Tibial nerve (tissue), 4 donors: ENCODE measurements around the gene METRNL.

Experiments used
- EP300 ChIP-seq, 2 donors: sonication (generic); formaldehyde crosslinking; IDR thresholded peaks; one replicate each; pipeline ENCODE4 v1.6.1; 2017; ENCODE audit warnings: antibody characterized with exemption in 2 of 2, mild to moderate bottlenecking in 1 of 2
- POLR2A ChIP-seq, 2 donors: fragments of 450-650 bp; IDR thresholded peaks; one replicate each; pipeline ENCODE4 v1.6.1; 2017; ENCODE audit warnings: antibody characterized with exemption in 2 of 2, mild to moderate bottlenecking in 2 of 2, moderate library complexity in 2 of 2
- TF ChIP-seq, protein P1 (sequence below), 5 experiments: fragments of 200-600 bp in 3 of 5; fragments of 450-650 bp in 2 of 5; sonication (generic) in 3 of 5; IDR thresholded peaks; one replicate each; pipeline ENCODE4 v1.5.1; 2016 to 2019; ENCODE audit warnings: antibody characterized with exemption in 5 of 5, mild to moderate bottlenecking in 3 of 5, moderate library complexity in 2 of 5

- no peak for TF ChIP-seq POLR2A (IDR thresholded peaks at IDR 0.05)
- TF ChIP-seq, protein P1, sequence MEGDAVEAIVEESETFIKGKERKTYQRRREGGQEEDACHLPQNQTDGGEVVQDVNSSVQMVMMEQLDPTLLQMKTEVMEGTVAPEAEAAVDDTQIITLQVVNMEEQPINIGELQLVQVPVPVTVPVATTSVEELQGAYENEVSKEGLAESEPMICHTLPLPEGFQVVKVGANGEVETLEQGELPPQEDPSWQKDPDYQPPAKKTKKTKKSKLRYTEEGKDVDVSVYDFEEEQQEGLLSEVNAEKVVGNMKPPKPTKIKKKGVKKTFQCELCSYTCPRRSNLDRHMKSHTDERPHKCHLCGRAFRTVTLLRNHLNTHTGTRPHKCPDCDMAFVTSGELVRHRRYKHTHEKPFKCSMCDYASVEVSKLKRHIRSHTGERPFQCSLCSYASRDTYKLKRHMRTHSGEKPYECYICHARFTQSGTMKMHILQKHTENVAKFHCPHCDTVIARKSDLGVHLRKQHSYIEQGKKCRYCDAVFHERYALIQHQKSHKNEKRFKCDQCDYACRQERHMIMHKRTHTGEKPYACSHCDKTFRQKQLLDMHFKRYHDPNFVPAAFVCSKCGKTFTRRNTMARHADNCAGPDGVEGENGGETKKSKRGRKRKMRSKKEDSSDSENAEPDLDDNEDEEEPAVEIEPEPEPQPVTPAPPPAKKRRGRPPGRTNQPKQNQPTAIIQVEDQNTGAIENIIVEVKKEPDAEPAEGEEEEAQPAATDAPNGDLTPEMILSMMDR (IDR thresholded peaks at IDR 0.05), result no peak
- TF ChIP-seq EP300 (IDR thresholded peaks at IDR 0.05), result no peak
Observed at GRCh38 chr17:83085526-83086198, 6.3 kb downstream of the METRNL start.
